GM23338 (cell line): ENCODE measurements around the gene PRR12. TPM values are rescaled to one million over a fixed set of nuclear protein-coding genes. Genes with fewer than 3 reads are reported as not detected.

ENCODE experiments used
- ATAC-seq: fragments of 200-7000 bp; cut with Tn5 transposase; 3 replicates; pipeline ENCODE4 v1.9.1; 2020
- DNase-seq: peaks from one replicate; pipeline ENCODE4 v3.0.0-alpha.2; 2015; ENCODE audit warnings: low spot score
- H2AFZ ChIP-seq: fragments of 200-600 bp; sonication (generic); 2 replicates; pipeline ENCODE4 v1.8.0; 2016; ENCODE audit warnings: antibody characterized with exemption, mild to moderate bottlenecking, moderate library complexity
- H3F3A ChIP-seq: fragments of 200-600 bp; sonication (generic); replicated peaks from 2 replicates; pipeline ENCODE4 v1.8.0; 2017; ENCODE audit warnings: antibody characterized with exemption, mixed run types, low read depth
- H3K27ac ChIP-seq: fragments of 200-600 bp; sonication (generic); 2 replicates; pipeline ENCODE4 v1.6.1; 2016; ENCODE audit warnings: low read depth
- H3K27me3 ChIP-seq: fragments of 200-600 bp; sonication (generic); 2 replicates; pipeline ENCODE4 v1.8.0; 2016; ENCODE audit warnings: mild to moderate bottlenecking, mixed run types, moderate library complexity; ENCODE audit not compliant: insufficient read depth
- H3K36me3 ChIP-seq: fragments of 200-600 bp; sonication (generic); 2 replicates; pipeline ENCODE4 v1.8.0; 2016; ENCODE audit warnings: mild to moderate bottlenecking; ENCODE audit not compliant: insufficient read depth
- H3K4me1 ChIP-seq: fragments of 200-600 bp; sonication (generic); 2 replicates; pipeline ENCODE4 v1.8.0; 2016; ENCODE audit warnings: mild to moderate bottlenecking, moderate library complexity; ENCODE audit not compliant: insufficient read depth
- H3K4me2 ChIP-seq: fragments of 200-600 bp; sonication (generic); 2 replicates; pipeline ENCODE4 v1.7.1; 2017; ENCODE audit warnings: mixed run types
- H3K4me3 ChIP-seq: fragments of 200-600 bp; sonication (generic); 2 replicates; pipeline ENCODE4 v1.6.1; 2016; ENCODE audit warnings: mixed run types
- H3K79me2 ChIP-seq: fragments of 200-600 bp; sonication (generic); replicated peaks from 2 replicates; pipeline ENCODE4 v1.8.0; 2017; ENCODE audit warnings: mild to moderate bottlenecking; ENCODE audit not compliant: insufficient read depth
- H3K9me2 ChIP-seq: fragments of 200-600 bp; sonication (generic); 2 replicates; pipeline ENCODE4 v1.8.0; 2017; ENCODE audit not compliant: insufficient read depth
- H4K20me1 ChIP-seq: fragments of 200-600 bp; sonication (generic); replicated peaks from 2 replicates; pipeline ENCODE4 v1.8.0; 2017; ENCODE audit warnings: mild to moderate bottlenecking; ENCODE audit not compliant: insufficient read depth
- H3K27ac Mint-ChIP-seq: 2 replicates; pipeline ENCODE4 v1.8.0; 2020; ENCODE audit warnings: inconsistent platforms, mild to moderate bottlenecking, moderate library complexity, mixed read lengths
- H3K27me3 Mint-ChIP-seq: 3 replicates; pipeline ENCODE4 v1.8.0; 2022; ENCODE audit warnings: low read depth, mild to moderate bottlenecking, moderate library complexity, mixed read lengths, inconsistent platforms; ENCODE audit not compliant: insufficient read depth, poor library complexity
- H3K36me3 Mint-ChIP-seq: 3 replicates; pipeline ENCODE4 v1.8.0; 2021; ENCODE audit warnings: low read depth, mild to moderate bottlenecking, inconsistent platforms, moderate library complexity, mixed read lengths
- H3K4me1 Mint-ChIP-seq: 3 replicates; pipeline ENCODE4 v1.8.0; 2020; ENCODE audit warnings: mild to moderate bottlenecking, inconsistent platforms, mixed read lengths
- H3K4me3 Mint-ChIP-seq: 3 replicates; pipeline ENCODE4 v1.8.0; 2021; ENCODE audit warnings: moderate library complexity, mild to moderate bottlenecking, inconsistent platforms, mixed read lengths
- H3K9me3 Mint-ChIP-seq: 3 replicates; pipeline ENCODE4 v1.8.0; 2020; ENCODE audit warnings: moderate library complexity, mild to moderate bottlenecking, inconsistent platforms, mixed read lengths
- ETS1 ChIP-seq: IDR thresholded peaks from 2 replicates; pipeline ENCODE4 v1.6.1; 2016; ENCODE audit warnings: antibody characterized with exemption
- EZH2 ChIP-seq: fragments of 200-600 bp; sonication (generic); IDR thresholded peaks from one replicate; pipeline ENCODE4 v1.8.0; 2017; ENCODE audit warnings: antibody characterized with exemption, mild to moderate bottlenecking, low read depth; ENCODE audit not compliant: unreplicated experiment
- EZH2phosphoT487 ChIP-seq: fragments of 200-600 bp; sonication (generic); IDR thresholded peaks from one replicate; pipeline ENCODE4 v1.8.1; 2018; ENCODE audit warnings: antibody characterized with exemption; ENCODE audit not compliant: unreplicated experiment
- ZNF462 ChIP-seq: fragments of 250-450 bp; sonication (Bioruptor Pico); IDR thresholded peaks from 2 replicates; pipeline ENCODE4 v1.5.0; 2020; ENCODE audit warnings: mild to moderate bottlenecking, moderate library complexity
- polyA plus RNA-seq: library from polyadenylated mRNA; unstranded; fragments of >200 nt; fragmentation: Nextera tagmentation; extraction: Ambion mirVana; gene quantifications from 2 replicates; pipeline ENCODE4 v1.2.1, GENCODE V29; 2016
- total RNA-seq: library from RNA; depleted of rRNA; stranded (reverse); fragments of >200 nt; shearing (Covaris generic); gene quantifications from 2 replicates; pipeline ENCODE4 v1.2.3, GENCODE V29; 2014

Gene PRR12
- total and polyA plus RNA-seq, 2 experiments from 2014 or later = 8.6 to 41.6 TPM

- TF ChIP-seq ZNF462 (CRISPR knock-in tag) = no peak
Measured at GRCh38 chr19:49665351-49666119, 74.6 kb downstream of the PRR12 start, which contains the start of the genes BCL2L12 and IRF3 (continued).

- peak overlapping the region; percentile 91 for H3K4me2 ChIP-seq
- H3K4me1 ChIP-seq = peaks cover 9% of the 10 kb centered on the region
- H3K4me3 Mint-ChIP-seq = peak overlapping the region; percentile 98
- peaks cover 26% of the 10 kb centered on the region for H3K36me3 ChIP-seq
- no peaks in the 10 kb centered on the region for H3K9me2 ChIP-seq
- H3K27ac Mint-ChIP-seq = peak overlapping the region; percentile 95
- H3K9me3 Mint-ChIP-seq = no peaks in the 10 kb centered on the region; the same call in 2 of the 3 replicates
- no peaks in the 10 kb centered on the region for H3K27me3 ChIP-seq
- ATAC-seq = peak; percentile 34
- H3K79me2 ChIP-seq = peaks cover 36% of the 10 kb centered on the region
- peak; percentile 88 for DNase-seq
- H4K20me1 ChIP-seq = peaks cover 27% of the 10 kb centered on the region
- H3K4me3 ChIP-seq = peak overlapping the region; percentile 70
- no peak overlapping the region for H3K27ac ChIP-seq
- H2AFZ ChIP-seq = no peak overlapping the region
- peaks cover 35% of the 10 kb centered on the region for H3F3A ChIP-seq
- peaks cover 48% of the 10 kb centered on the region for H3K36me3 Mint-ChIP-seq
- peaks cover 19% of the 10 kb centered on the region for H3K27me3 Mint-ChIP-seq
- H3K4me1 Mint-ChIP-seq = peaks cover 17% of the 10 kb centered on the region
- TF ChIP-seq ETS1 = peak; percentile 48; the same call in 1 of the 2 replicates
- TF ChIP-seq EZH2phosphoT487 = no peak
- no peak for TF ChIP-seq ZNF462 (CRISPR knock-in tag)
- TF ChIP-seq EZH2 = no peak
Measured at GRCh38 chr19:49666120-49666444, 75.1 kb downstream of the PRR12 start.
